ENCODE results near the gene PTPRD. TPM values are rescaled to one million over a fixed set of nuclear protein-coding genes. Genes with fewer than 3 reads are reported as not detected.

The PTPRD gene
- total and polyA plus RNA-seq, 2 of the 4 experiments (the other 2 are of a cell fraction), result 0.07 to 0.18 TPM

DNA sequence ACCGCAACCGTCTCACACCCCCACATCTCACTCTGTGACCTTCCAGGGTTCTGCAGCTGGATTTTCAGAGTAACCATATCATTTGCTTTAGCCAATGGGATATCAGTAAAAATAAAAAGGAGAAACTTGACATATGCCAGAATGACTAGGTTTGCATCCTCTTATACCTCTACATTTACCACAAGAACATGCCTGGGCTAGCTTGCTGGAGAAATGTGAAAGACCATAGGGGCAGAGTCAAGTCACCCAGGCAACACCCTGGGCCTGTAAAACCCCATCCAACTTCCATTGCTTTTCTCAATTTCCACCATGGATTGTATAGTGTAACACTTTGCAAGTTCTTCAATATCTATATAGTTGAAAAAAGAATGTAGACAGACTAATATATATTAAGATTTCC, 731.1 kb downstream of the PTPRD start:
- Histone ChIP-seq H3K9me3 (ENCODE audit: control insufficient read depth, insufficient read depth, low read length) (no peaks in the 10 kb centered on the region), H3K4ac (ENCODE audit: low read depth, low read length) (no peak overlapping the region), H2BK20ac (ENCODE audit: low read depth, low read length) (no peak overlapping the region), H3K18ac (ENCODE audit: low read depth, low read length) (no peak overlapping the region), H3K36me3 (ENCODE audit: control insufficient read depth, insufficient read depth, low read length) (no peaks in the 10 kb centered on the region), H3K27ac (ENCODE audit: insufficient read depth, low read length) (no peak overlapping the region), H2BK120ac (ENCODE audit: low read depth, low read length) (no peak overlapping the region), H3K9me1 (ENCODE audit: insufficient read depth, low read length) (no peaks in the 10 kb centered on the region), H2AFZ (replicated peaks; ENCODE audit: low read length, poor library complexity) (no peak overlapping the region), H4K5ac (ENCODE audit: low read depth, low read length) (no peak overlapping the region), H3K27me3 (ENCODE audit: control insufficient read depth, insufficient read depth, low read length) (no peaks in the 10 kb centered on the region), H4K20me1 (ENCODE audit: insufficient read depth, low read length) (no peaks in the 10 kb centered on the region), H3K4me2 (ENCODE audit: low read depth, low read length) (no peak overlapping the region), H3K23ac (ENCODE audit: low read depth, low read length) (no peak overlapping the region), H3K79me1 (ENCODE audit: low read depth in 1 of 2, low read length in 2 of 2) (no peaks in the 10 kb centered on the region), H3K9ac (ENCODE audit: low read depth, low read length) (no peak overlapping the region), H3K4me1 (ENCODE audit: control insufficient read depth, insufficient read depth, low read length) (no peaks in the 10 kb centered on the region), H3K14ac (replicated peaks; ENCODE audit: low read depth, low read length) (no peak overlapping the region), H2AK5ac (ENCODE audit: low read depth, low read length) (no peak overlapping the region), H4K8ac (ENCODE audit: low read depth in 2 of 2, low read length in 2 of 2) (no peak overlapping the region), H3K4me3 (ENCODE audit: insufficient read depth, low read depth, low read length) (no peak overlapping the region), H2AK9ac (replicated peaks; ENCODE audit: low read depth, low read length, poor library complexity) (no peak overlapping the region), H2BK15ac (ENCODE audit: low read depth, low read length) (no peak overlapping the region), H4K91ac (ENCODE audit: insufficient read depth, low read depth, low read length) (no peak overlapping the region), H2BK5ac (ENCODE audit: low read depth, low read length, poor library complexity, severe bottlenecking) (no peak overlapping the region), H3K56ac (ENCODE audit: extremely low read depth, insufficient read depth, low read length) (no peak overlapping the region)
- CTCF ChIA-PET, result no interaction called here
- POLR2A ChIA-PET (ENCODE audit: unreplicated experiment), result no interaction called here
- DNase-seq (no peak), ATAC-seq (ENCODE audit: low read depth) (no peak)
- WGBS, 2 experiments (ENCODE audit: extremely low coverage in 2 of 2, insufficient read length in 1 of 2), result no CpG with 5 or more reads among the region's 2 CpGs
- in situ Hi-C loops (cut with MboI; ENCODE audit: low sequenced_read_pairs) (no loop called here), intact Hi-C loops (cut with micrococcal nuclease) (no loop called here), dilution Hi-C loops (cut with HindIII; ENCODE audit: low sequenced_read_pairs, unreplicated experiment) (no loop called here)
- TF ChIP-seq SMC3 (IDR thresholded peaks at IDR 0.05; ENCODE audit: low read depth, low read length), result no peak
- TF ChIP-seq MAZ (IDR thresholded peaks at IDR 0.05; ENCODE audit: borderline replicate concordance, low read depth, low read length), result no peak
- no peak for TF ChIP-seq NFE2L2 (IDR thresholded peaks at IDR 0.05; ENCODE audit: low read depth, low read length)
- no peak for TF ChIP-seq POLR2A (IDR thresholded peaks at IDR 0.05; ENCODE audit: low read depth, low read length)
- TF ChIP-seq, protein P1, sequence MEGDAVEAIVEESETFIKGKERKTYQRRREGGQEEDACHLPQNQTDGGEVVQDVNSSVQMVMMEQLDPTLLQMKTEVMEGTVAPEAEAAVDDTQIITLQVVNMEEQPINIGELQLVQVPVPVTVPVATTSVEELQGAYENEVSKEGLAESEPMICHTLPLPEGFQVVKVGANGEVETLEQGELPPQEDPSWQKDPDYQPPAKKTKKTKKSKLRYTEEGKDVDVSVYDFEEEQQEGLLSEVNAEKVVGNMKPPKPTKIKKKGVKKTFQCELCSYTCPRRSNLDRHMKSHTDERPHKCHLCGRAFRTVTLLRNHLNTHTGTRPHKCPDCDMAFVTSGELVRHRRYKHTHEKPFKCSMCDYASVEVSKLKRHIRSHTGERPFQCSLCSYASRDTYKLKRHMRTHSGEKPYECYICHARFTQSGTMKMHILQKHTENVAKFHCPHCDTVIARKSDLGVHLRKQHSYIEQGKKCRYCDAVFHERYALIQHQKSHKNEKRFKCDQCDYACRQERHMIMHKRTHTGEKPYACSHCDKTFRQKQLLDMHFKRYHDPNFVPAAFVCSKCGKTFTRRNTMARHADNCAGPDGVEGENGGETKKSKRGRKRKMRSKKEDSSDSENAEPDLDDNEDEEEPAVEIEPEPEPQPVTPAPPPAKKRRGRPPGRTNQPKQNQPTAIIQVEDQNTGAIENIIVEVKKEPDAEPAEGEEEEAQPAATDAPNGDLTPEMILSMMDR (conservative IDR thresholded peaks at IDR 0.05; ENCODE audit: low read depth, low read length), result no peak
- no peak for TF ChIP-seq FOS (IDR thresholded peaks at IDR 0.05; ENCODE audit: low read depth, low read length)
- no peak for TF ChIP-seq RAD21 (IDR thresholded peaks at IDR 0.05; ENCODE audit: low read length)
- no peak for TF ChIP-seq MAFK (IDR thresholded peaks at IDR 0.05; ENCODE audit: low read depth, low read length)
- no peak for TF ChIP-seq CHD1 (IDR thresholded peaks at IDR 0.05; ENCODE audit: low read depth, low read length)
- no peak for TF ChIP-seq MXI1 (IDR thresholded peaks at IDR 0.05; ENCODE audit: borderline replicate concordance, low read depth, low read length)
- TF ChIP-seq RCOR1 (IDR thresholded peaks at IDR 0.05; ENCODE audit: insufficient replicate concordance, low read length), result no peak
- no peak for TF ChIP-seq CEBPB (IDR thresholded peaks at IDR 0.05; ENCODE audit: low read depth, low read length)
- TF ChIP-seq, protein P2, sequence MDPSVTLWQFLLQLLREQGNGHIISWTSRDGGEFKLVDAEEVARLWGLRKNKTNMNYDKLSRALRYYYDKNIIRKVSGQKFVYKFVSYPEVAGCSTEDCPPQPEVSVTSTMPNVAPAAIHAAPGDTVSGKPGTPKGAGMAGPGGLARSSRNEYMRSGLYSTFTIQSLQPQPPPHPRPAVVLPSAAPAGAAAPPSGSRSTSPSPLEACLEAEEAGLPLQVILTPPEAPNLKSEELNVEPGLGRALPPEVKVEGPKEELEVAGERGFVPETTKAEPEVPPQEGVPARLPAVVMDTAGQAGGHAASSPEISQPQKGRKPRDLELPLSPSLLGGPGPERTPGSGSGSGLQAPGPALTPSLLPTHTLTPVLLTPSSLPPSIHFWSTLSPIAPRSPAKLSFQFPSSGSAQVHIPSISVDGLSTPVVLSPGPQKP (IDR thresholded peaks at IDR 0.05; ENCODE audit: borderline replicate concordance, low read depth, low read length), result no peak
- no TSS peak for BruUV-seq (replicated peaks)
